HepG2 (cell line): ENCODE measurements around the gene ZSCAN23. TPM values are rescaled to one million over a fixed set of nuclear protein-coding genes. Genes with fewer than 3 reads are reported as not detected.

Source experiments
- ATF1 ChIP-seq: IDR thresholded peaks from 2 replicates; pipeline ENCODE4 v1.6.1; 2016; ENCODE audit warnings: mild to moderate bottlenecking, control low read depth
- CHD2 ChIP-seq: IDR thresholded peaks from 2 replicates; pipeline ENCODE4 v1.6.1; 2011; ENCODE audit warnings: low read depth, low read length, improper control_type of control experiment
- FOXO1 ChIP-seq: sonication (generic); formaldehyde crosslinking; IDR thresholded peaks from 2 replicates; pipeline ENCODE4 v1.4.0; 2020; ENCODE audit warnings: missing genetic modification reagents
- GRHL1 ChIP-seq: sonication (generic); formaldehyde crosslinking; conservative IDR thresholded peaks from 2 replicates; pipeline ENCODE4 v1.8.0; 2022; ENCODE audit warnings: missing genetic modification reagents
- IRF9 ChIP-seq: sonication (generic); formaldehyde crosslinking; IDR thresholded peaks from 2 replicates; pipeline ENCODE4 v1.8.0; 2022; ENCODE audit warnings: missing genetic modification reagents, mild to moderate bottlenecking, borderline replicate concordance
- IRX3 ChIP-seq: sonication (generic); formaldehyde crosslinking; IDR thresholded peaks from 2 replicates; pipeline ENCODE4 v1.8.1; 2023; ENCODE audit warnings: mild to moderate bottlenecking, low read depth, missing genetic modification reagents, borderline replicate concordance
- PBX2 ChIP-seq: IDR thresholded peaks from 2 replicates; pipeline ENCODE4 v1.6.1; 2016; ENCODE audit warnings: control low read depth
- SMARCC2 ChIP-seq: fragments of 450-650 bp; IDR thresholded peaks from 2 replicates; pipeline ENCODE4 v1.6.1; 2017; ENCODE audit warnings: antibody characterized with exemption, mild to moderate bottlenecking
- USF2 ChIP-seq, 2 experiments: sonication (generic) in 1 of 2; formaldehyde crosslinking in 1 of 2; IDR thresholded peaks; 2 replicates each; pipeline versions ENCODE4 v1.5.1 to v1.6.1; 2011 to 2020; ENCODE audit warnings: borderline replicate concordance in 1 of 2, low read depth in 1 of 2, low read length in 1 of 2, mild to moderate bottlenecking in 1 of 2, missing genetic modification reagents in 1 of 2, moderate library complexity in 1 of 2
- ZMYM3 ChIP-seq: sonication (generic); formaldehyde crosslinking; IDR thresholded peaks from 2 replicates; pipeline ENCODE4 v1.5.1; 2020; ENCODE audit warnings: mild to moderate bottlenecking, missing genetic modification reagents
- ZNF329 ChIP-seq: sonication (generic); formaldehyde crosslinking; IDR thresholded peaks from 2 replicates; pipeline ENCODE4 v1.9.0; 2021; ENCODE audit warnings: low read depth, mild to moderate bottlenecking, missing genetic modification reagents
- ZNF343 ChIP-seq: sonication (generic); formaldehyde crosslinking; IDR thresholded peaks from 2 replicates; pipeline ENCODE4 v1.4.0; 2020; ENCODE audit warnings: mild to moderate bottlenecking, missing genetic modification reagents
- ZNF496 ChIP-seq: sonication (generic); formaldehyde crosslinking; IDR thresholded peaks from 2 replicates; pipeline ENCODE4 v1.8.1; 2023; ENCODE audit warnings: mild to moderate bottlenecking, moderate library complexity, missing genetic modification reagents; ENCODE audit not compliant: insufficient replicate concordance
- ZNF549 ChIP-seq: sonication (generic); formaldehyde crosslinking; IDR thresholded peaks from 2 replicates; pipeline ENCODE4 v1.5.0; 2020; ENCODE audit warnings: missing genetic modification reagents
- ZNF552 ChIP-seq: sonication (generic); formaldehyde crosslinking; IDR thresholded peaks from 2 replicates; pipeline ENCODE4 v1.9.0; 2022; ENCODE audit warnings: missing genetic modification reagents, mild to moderate bottlenecking, borderline replicate concordance
- ZNF772 ChIP-seq: sonication (generic); formaldehyde crosslinking; IDR thresholded peaks from 2 replicates; pipeline ENCODE4 v1.5.0; 2020; ENCODE audit warnings: mild to moderate bottlenecking, missing genetic modification reagents
- ZSCAN5A ChIP-seq: sonication (generic); formaldehyde crosslinking; IDR thresholded peaks from 2 replicates; pipeline ENCODE4 v1.8.0; 2022; ENCODE audit warnings: mild to moderate bottlenecking, missing genetic modification reagents, borderline replicate concordance
- polyA plus RNA-seq, 8 experiments: library from polyadenylated mRNA; depleted of rRNA in 3 of 8; stranded (reverse) in 7 of 8; unstranded in 1 of 8; fragments of >200 nt; fragmentation: Illumina TruSeq in 4 of 8; extraction: Trizol in 4 of 8; gene quantifications; 2 replicates each; pipeline versions ENCODE4 v1.2.1 to v1.2.3, GENCODE V29; 2011 to 2016; ENCODE audit warnings: low read depth in 4 of 8, missing spikeins in 1 of 8, mixed read lengths in 1 of 8; ENCODE audit not compliant: insufficient read depth in 1 of 8
- total RNA-seq, 5 experiments: library from RNA; depleted of rRNA; stranded (reverse); fragments of >200 nt; fragmentation: Illumina TruSeq; extraction: Trizol; gene quantifications; 2 replicates each; pipeline ENCODE4 v1.2.3, GENCODE V29; 2016; ENCODE audit warnings: low read depth in 1 of 5

ZSCAN23 gene
- total and polyA plus RNA-seq, 2 of the 13 experiments (the other 11 are each of a cell fraction or from before 2014, with no cell fraction given), result 0.29 to 1.2 TPM

GRCh38 chr6:28383235-28384142 is 59.8 kb downstream of the ZSCAN23 start (continued):
- no peak for TF ChIP-seq PBX2
- TF ChIP-seq SMARCC2, result no peak
- peak; percentile 58 for TF ChIP-seq USF2 (IDR thresholded peaks at IDR 0.05; ENCODE audit: low read depth, low read length)
- TF ChIP-seq USF2 (CRISPR knock-in tag; IDR thresholded peaks at IDR 0.05; ENCODE audit: borderline replicate concordance), result peak; percentile 77; the same call in 1 of the 2 replicates
- no peak for TF ChIP-seq CHD2
- TF ChIP-seq ZNF343 (CRISPR knock-in tag), result no peak
- TF ChIP-seq IRX3 (CRISPR knock-in tag), result peak; percentile 87
- TF ChIP-seq GRHL1 (CRISPR knock-in tag), result no peak
- peak; percentile 98; the same call in 1 of the 2 replicates for TF ChIP-seq ZSCAN5A
- peak; percentile 88; the same call in 1 of the 2 replicates for TF ChIP-seq IRF9 (CRISPR knock-in tag)
- TF ChIP-seq ZNF772 (CRISPR knock-in tag), result peak; percentile 89
- TF ChIP-seq ZNF329 (CRISPR knock-in tag), result 0 out of 2 replicates have a peak, but pooled peaks have one; percentile 30
- TF ChIP-seq FOXO1, result peak; percentile 68; the same call in 1 of the 2 replicates
- peak; percentile 93 for TF ChIP-seq ZNF552 (CRISPR knock-in tag)
- TF ChIP-seq ZNF549, result no peak
- TF ChIP-seq ZMYM3 (CRISPR knock-in tag), result peak; percentile 63; the same call in 1 of the 2 replicates
- no peak for TF ChIP-seq ZNF496
- peak; percentile 79; the same call in 1 of the 2 replicates for TF ChIP-seq ATF1
